Neural cell (in vitro differentiated cells): ENCODE data around the gene PCCA.

Source experiments
- EP300 ChIP-seq: fragments of 450-650 bp; conservative IDR thresholded peaks from 2 replicates; pipeline ENCODE4 v1.6.1; 2014; ENCODE audit warnings: antibody characterized with exemption, mild to moderate bottlenecking, moderate library complexity; ENCODE audit not compliant: poor library complexity, severe bottlenecking
- EZH2 ChIP-seq: fragments of 200-600, 300-800 bp; shearing (Covaris generic), sonication (generic); IDR thresholded peaks from 2 replicates; pipeline ENCODE4 v1.6.1; 2014; ENCODE audit warnings: antibody characterized with exemption, low read length, borderline replicate concordance, mild to moderate bottlenecking; ENCODE audit not compliant: insufficient read depth, poor library complexity, severe bottlenecking
- POLR2AphosphoS5 ChIP-seq: IDR thresholded peaks from 2 replicates; pipeline ENCODE4 v1.6.1; 2012
- RAD21 ChIP-seq: fragments of 450-650 bp; conservative IDR thresholded peaks from 2 replicates; pipeline ENCODE4 v1.6.1; 2014; ENCODE audit warnings: antibody characterized with exemption, mild to moderate bottlenecking, moderate library complexity
- SMC3 ChIP-seq: fragments of 450-650 bp; conservative IDR thresholded peaks from 2 replicates; pipeline ENCODE4 v1.6.1; 2014; ENCODE audit warnings: antibody characterized with exemption, mild to moderate bottlenecking, moderate library complexity; ENCODE audit not compliant: poor library complexity
- TAF1 ChIP-seq: IDR thresholded peaks from 2 replicates; pipeline ENCODE4 v1.6.1; 2012; ENCODE audit warnings: low read depth
- TF ChIP-seq, protein P1 (sequence below): fragments of 450-650 bp; IDR thresholded peaks from 2 replicates; pipeline ENCODE4 v1.5.1; 2014; ENCODE audit warnings: antibody characterized with exemption, mild to moderate bottlenecking, moderate library complexity; ENCODE audit not compliant: poor library complexity, severe bottlenecking

DNA sequence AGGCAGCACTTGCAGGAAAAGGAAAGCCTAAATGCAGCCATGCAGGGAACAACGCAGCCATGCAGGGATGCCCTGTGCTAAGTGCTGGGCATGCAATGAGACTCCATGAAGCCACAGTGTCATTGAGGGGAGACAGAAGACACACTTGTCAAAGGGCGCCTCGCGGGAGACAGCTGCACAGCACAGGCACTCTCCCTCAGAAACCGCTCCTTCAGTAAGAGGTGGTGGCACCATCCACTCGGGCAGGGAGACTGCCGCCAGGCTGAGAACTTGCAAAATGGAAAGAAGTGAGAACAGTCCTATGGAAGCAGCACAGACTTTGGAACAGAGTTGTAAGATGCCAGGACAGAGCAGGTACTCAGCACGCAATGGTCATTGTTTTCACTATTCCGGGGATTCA lies 448.6 kb downstream of the PCCA start:
- TF ChIP-seq, protein P1, sequence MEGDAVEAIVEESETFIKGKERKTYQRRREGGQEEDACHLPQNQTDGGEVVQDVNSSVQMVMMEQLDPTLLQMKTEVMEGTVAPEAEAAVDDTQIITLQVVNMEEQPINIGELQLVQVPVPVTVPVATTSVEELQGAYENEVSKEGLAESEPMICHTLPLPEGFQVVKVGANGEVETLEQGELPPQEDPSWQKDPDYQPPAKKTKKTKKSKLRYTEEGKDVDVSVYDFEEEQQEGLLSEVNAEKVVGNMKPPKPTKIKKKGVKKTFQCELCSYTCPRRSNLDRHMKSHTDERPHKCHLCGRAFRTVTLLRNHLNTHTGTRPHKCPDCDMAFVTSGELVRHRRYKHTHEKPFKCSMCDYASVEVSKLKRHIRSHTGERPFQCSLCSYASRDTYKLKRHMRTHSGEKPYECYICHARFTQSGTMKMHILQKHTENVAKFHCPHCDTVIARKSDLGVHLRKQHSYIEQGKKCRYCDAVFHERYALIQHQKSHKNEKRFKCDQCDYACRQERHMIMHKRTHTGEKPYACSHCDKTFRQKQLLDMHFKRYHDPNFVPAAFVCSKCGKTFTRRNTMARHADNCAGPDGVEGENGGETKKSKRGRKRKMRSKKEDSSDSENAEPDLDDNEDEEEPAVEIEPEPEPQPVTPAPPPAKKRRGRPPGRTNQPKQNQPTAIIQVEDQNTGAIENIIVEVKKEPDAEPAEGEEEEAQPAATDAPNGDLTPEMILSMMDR = no peak
- TF ChIP-seq EZH2 (no peak), POLR2AphosphoS5 (no peak), SMC3 (no peak), RAD21 (no peak), EP300 (no peak), TAF1 (no peak)
